GM18519 (cell line): ENCODE results near the gene PRELID3B.
"Not testable (repeated sequence)": the region's sequence is repeated elsewhere in the genome, so short reads cannot be mapped to it uniquely, and the experiment has no call there.

Experiments used
- ATAC-seq: cut with Tn5 transposase; IDR thresholded peaks from one replicate; pipeline ENCODE4 v1.9.1; 2021; ENCODE audit warnings: mild to moderate bottlenecking, moderate library complexity; ENCODE audit not compliant: unreplicated experiment, low FRiP score

The PRELID3B gene

GRCh38 chr20:59050437-59050836 is 7.9 kb upstream of the PRELID3B start:
- no peak for ATAC-seq

- no peak for ATAC-seq
These were observed 6.1 kb upstream of the PRELID3B start for GRCh38 chr20:59048681-59049030.

GRCh38 chr20:59047938-59048680 is 5.5 kb upstream of the PRELID3B start:
- no peak for ATAC-seq

- no peak for ATAC-seq
These were observed 4.3 kb upstream of the PRELID3B start for GRCh38 chr20:59046862-59047261.

GRCh38 chr20:59044796-59045195 is 2.2 kb upstream of the PRELID3B start:
- ATAC-seq, result no peak

- ATAC-seq, result no peak
These were observed 1.7 kb upstream of the PRELID3B start for GRCh38 chr20:59044295-59044694.

GRCh38 chr20:59043698-59044097 is 1.1 kb upstream of the PRELID3B start:
- ATAC-seq, result no peak

GRCh38 chr20:59042796-59043631 is 428 bp upstream of the PRELID3B start:
- peak; percentile 78 for ATAC-seq

GRCh38 chr20:59041487-59041886 is 1.1 kb downstream of the PRELID3B start:
- ATAC-seq, result not testable (repeated sequence)

GRCh38 chr20:59040667-59041066 is 1.9 kb downstream of the PRELID3B start:
- ATAC-seq, result no peak

GRCh38 chr20:59039233-59039632 is 3.4 kb downstream of the PRELID3B start:
- no peak for ATAC-seq

- ATAC-seq, result no peak
These were observed 5.2 kb downstream of the PRELID3B start for GRCh38 chr20:59037386-59037785.

GRCh38 chr20:59035381-59035780 is 7.2 kb downstream of the PRELID3B start:
- no peak for ATAC-seq

GRCh38 chr20:59033616-59034165 is 8.9 kb downstream of the PRELID3B start:
- no peak for ATAC-seq

GRCh38 chr20:59033093-59033492 is 9.5 kb downstream of the PRELID3B start:
- ATAC-seq, result no peak

GRCh38 chr20:59032713-59033059 is 9.9 kb downstream of the PRELID3B start:
- no peak for ATAC-seq

- ATAC-seq, result peak; percentile 78
These were observed 10.4 kb downstream of the PRELID3B start, which contains the start of gene ATP5F1E for GRCh38 chr20:59032023-59032712. TSS of gene ATP5F1E (minus strand) at chr20:59032335. CDS start at chr20:59032251, 84 bp downstream.

- no peak for ATAC-seq
These were observed 11.0 kb downstream of the PRELID3B start for GRCh38 chr20:59031564-59032022.

- no peak for ATAC-seq
These were observed 11.5 kb downstream of the PRELID3B start for GRCh38 chr20:59030911-59031563.

GRCh38 chr20:59028812-59029211 is 13.8 kb downstream of the PRELID3B start:
- no peak for ATAC-seq
